Measurements from ENCODE around the gene NCBP3.
A peak's percentile ranks its signal among the peaks of the same experiment; 100 is the strongest.

The NCBP3 gene

DNA sequence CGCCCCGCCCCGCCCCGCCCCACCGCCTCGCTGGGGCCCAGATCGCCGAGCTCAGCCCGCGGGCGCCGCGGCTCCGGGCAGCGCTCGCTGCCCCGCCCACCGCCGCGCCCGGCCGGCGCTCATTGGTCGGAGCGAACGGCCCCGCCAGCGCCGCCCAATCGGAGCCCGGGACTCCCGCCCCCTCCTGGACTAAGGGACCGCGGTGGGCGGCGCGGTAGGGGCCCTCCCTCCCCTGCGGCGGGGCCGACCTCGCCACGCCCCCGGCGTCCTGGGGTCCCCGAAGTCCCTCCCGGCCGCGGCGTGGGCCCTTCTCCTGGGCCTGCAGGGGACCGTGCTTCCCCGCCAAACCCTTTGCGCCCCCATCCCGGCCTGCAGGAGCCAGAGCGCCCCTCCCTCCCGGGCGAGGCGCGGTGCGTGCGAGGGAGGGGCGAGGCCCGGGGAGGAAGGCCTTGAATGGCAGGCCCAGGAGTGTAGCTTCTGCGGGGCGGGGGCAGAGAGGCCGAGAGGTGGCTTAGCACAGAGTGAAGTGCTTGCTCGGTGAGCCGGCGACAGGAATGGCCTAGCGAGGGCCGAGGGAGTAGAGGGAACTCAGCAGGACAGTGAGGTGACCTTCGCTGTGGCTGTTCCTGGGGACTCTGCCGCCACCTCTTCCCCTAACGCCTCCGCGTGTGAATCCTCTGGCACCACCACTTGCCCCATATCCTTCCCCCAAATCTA, 47.1 kb upstream of the NCBP3 start, which contains the start of gene CAMKK1:
TSS of gene CAMKK1 (minus strand) at position 51 of the 717 bp plus-strand sequence. CDS start 7,366 bp downstream, outside the sequence.
- TF ChIP-seq, protein P1, sequence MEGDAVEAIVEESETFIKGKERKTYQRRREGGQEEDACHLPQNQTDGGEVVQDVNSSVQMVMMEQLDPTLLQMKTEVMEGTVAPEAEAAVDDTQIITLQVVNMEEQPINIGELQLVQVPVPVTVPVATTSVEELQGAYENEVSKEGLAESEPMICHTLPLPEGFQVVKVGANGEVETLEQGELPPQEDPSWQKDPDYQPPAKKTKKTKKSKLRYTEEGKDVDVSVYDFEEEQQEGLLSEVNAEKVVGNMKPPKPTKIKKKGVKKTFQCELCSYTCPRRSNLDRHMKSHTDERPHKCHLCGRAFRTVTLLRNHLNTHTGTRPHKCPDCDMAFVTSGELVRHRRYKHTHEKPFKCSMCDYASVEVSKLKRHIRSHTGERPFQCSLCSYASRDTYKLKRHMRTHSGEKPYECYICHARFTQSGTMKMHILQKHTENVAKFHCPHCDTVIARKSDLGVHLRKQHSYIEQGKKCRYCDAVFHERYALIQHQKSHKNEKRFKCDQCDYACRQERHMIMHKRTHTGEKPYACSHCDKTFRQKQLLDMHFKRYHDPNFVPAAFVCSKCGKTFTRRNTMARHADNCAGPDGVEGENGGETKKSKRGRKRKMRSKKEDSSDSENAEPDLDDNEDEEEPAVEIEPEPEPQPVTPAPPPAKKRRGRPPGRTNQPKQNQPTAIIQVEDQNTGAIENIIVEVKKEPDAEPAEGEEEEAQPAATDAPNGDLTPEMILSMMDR (conservative IDR thresholded peaks at IDR 0.05; ENCODE audit: low read depth), result no peak
- peak; percentile 96 for DNase-seq (ENCODE audit: low spot score)
- ChIA-PET POLR2A (ENCODE audit: low non-redundant PET) (interaction anchor here (1.0 kb wide), 1 partner anchor 225 kb away, joined by 3 read pairs; no protein-coding TSS in a partner anchor), CTCF (interaction anchor here (0.6 kb wide), 1 partner anchor 201 kb away, joined by 4 read pairs; no protein-coding TSS in a partner anchor)
- H3K27ac ChIP-seq, result peak within 1 kb of the TSS; percentile 96

DNA sequence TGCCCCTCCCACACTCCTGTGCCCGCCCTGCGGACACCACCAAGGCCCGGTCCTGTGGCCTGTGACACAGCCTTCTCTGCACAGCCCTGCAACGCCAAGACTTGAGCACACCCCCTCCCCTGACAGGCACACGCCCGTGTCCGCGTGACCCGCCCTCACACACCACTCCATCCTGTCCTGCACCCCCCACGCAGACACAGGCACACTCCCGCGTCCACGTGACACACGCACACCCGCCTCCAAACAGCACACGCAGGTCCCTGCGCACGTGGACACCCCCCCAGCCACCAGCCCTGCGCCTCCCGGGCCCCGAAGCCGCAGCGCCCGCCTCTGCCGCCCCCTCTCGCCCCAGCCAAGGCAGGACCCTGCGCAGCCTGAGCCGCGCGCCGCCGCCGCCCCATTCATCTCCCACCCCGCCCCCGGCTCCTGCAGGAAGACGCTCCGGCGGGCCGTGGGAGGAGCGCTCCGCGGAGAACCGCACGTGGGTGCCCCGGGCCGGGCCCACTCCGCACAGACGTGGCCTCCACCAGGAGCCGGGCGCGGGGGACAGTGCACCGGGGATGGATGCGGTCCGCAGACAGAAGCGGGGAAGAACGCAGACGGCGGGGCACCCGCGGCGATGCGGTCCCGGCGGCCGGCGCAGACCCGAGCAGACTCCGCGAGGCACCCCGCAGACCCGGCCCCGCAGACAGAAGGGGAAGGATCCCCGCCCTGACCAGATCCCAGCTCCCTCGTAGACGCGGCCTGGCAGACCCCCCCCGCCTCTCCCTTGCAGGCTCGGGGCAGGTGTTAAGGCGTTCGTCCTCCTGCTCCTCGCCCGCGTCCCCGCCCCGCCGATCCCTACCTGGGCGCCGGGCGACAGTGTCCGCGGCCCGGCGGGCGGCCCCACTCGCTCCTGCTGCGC, 46.3 kb upstream of the NCBP3 start:
- ChIA-PET POLR2A (ENCODE audit: low non-redundant PET) (interaction anchor here (1.0 kb wide), 1 partner anchor 225 kb away, joined by 3 read pairs; no protein-coding TSS in a partner anchor), CTCF (interaction anchor here (0.6 to 1.0 kb wide), 2 partner anchors 21 to 201 kb away, joined by 3 to 4 read pairs; no protein-coding TSS in a partner anchor)
- TF ChIP-seq, protein P1 (conservative IDR thresholded peaks at IDR 0.05; ENCODE audit: low read depth), result no peak
- DNase-seq (ENCODE audit: low spot score), result peak; percentile 31
- peak overlapping the region; percentile 96 for H3K27ac ChIP-seq

DNA sequence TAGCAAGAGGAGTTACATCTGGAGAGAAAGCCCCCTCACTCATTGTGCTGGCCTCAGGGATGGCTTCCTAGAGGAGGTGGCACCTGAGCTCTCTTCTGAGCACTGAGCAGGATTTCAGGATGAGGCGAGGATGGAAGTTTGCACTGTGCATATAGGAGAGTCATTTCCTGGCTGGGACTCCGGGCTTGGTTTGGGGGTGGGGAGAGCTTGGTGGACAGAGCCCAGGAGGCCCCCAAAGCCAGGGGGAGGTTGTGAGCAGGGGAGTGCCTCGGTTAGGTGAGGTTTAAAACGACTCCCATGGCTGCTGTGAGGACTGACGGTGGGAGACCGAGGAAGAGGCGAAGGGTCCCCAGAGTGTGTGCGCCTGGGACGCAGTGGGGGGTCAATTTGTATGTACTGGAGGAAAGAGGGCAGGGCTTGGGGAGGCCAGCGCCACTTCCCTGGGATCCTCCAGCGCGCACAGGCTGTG, 45.6 kb upstream of the NCBP3 start:
- peak overlapping the region; percentile 96 for H3K27ac ChIP-seq
- TF ChIP-seq, protein P1 (conservative IDR thresholded peaks at IDR 0.05; ENCODE audit: low read depth), result no peak
- ChIA-PET CTCF (interaction anchor here (1.0 kb wide), 1 partner anchor 22 kb away, joined by 3 read pairs; no protein-coding TSS in a partner anchor), POLR2A (ENCODE audit: low non-redundant PET) (interaction anchor here (0.6 kb wide), 1 partner anchor 74 kb away, joined by 5 read pairs; no protein-coding TSS in a partner anchor)
- DNase-seq (ENCODE audit: low spot score), result no peak

DNA sequence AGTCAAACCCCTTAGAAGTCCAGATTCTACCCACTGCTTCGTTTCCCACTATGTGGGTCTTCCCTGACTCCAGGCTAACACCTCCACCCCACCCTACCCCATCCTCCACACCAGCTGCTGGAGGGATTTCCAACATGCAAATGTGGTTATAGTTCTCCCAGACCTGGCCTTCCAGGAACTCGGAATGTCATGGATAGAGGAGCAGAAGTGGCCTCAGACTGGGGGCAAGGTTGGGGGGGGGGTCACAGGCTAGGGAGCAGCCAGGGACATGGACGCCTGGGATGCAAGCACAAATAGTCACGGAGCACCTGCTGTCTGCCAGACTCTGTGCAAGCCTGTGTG, 44.8 kb upstream of the NCBP3 start:
- ChIA-PET POLR2A (ENCODE audit: low non-redundant PET) (no interaction called here), CTCF (no interaction called here)
- TF ChIP-seq, protein P1 (conservative IDR thresholded peaks at IDR 0.05; ENCODE audit: low read depth), result no peak
- peak overlapping the region; percentile 96 for H3K27ac ChIP-seq
- no peak for DNase-seq (ENCODE audit: low spot score)

DNA sequence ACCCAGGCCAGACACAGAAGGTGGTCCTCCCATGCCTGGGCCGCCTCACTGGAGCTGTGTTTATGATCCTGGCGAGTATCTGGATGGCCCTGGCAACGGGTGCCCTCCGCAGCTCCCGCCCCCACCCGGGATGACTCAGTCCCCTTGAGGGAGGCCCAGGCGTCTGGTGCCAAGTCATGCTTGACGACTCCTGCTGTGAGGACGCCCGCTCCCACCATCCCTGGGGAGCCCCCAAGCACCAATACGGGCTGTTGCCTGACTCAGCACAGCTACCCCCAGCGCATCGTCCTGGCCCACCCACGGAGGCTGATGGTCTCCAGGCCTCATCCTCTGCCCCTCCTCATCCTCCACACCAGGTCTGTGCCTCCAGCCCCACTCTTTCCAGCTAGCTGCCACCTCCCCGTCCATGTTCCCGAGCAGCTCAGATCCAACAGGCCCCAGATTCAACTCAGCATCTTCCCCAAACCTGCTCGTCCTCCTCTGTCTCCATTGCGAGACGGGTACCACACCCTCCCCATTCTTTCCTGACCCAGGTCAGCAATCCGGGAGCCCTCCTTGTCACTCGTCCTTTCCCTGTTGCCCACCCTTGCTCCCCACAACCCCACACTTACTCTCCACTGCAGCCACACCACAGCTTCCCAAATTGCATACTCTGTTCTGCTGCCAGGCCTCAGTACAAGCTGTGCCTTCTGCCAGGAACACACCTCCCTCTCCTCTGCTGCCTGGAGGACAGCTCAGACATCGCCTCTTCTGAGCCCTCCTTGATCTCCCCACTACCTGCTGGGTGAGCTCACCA, 44.2 kb upstream of the NCBP3 start:
- POLR2A ChIA-PET (ENCODE audit: low non-redundant PET), result interaction anchor here (0.6 to 0.7 kb wide), 3 partner anchors 33 to 45 kb away, joined by 3 to 5 read pairs (median 5); no protein-coding TSS in a partner anchor

More for the DNA sequence above, 44.2 kb upstream of the NCBP3 start:
- H3K27ac ChIP-seq, result peak overlapping the region; percentile 96
- TF ChIP-seq, protein P1 (conservative IDR thresholded peaks at IDR 0.05; ENCODE audit: low read depth), result no peak
- CTCF ChIA-PET, result interaction anchor here (0.7 to 1.3 kb wide), 3 partner anchors 44 to 158 kb away, joined by 3 to 6 read pairs (median 3); partner anchors contain the start of gene NCBP3
- DNase-seq (ENCODE audit: low spot score), result peak; percentile 95

Data from RWPE1 (cell line).